Activated T-helper 17 cell treated with anti-CD3 and anti-CD28 coated beads, Interleukin-2, amount 50 U/mL, for 72 hours (primary cell): Measurements from ENCODE around the gene DNAH8. TPM values are rescaled to one million over a fixed set of nuclear protein-coding genes. Genes with fewer than 3 reads are reported as not detected.

Experiments used
- ATAC-seq: fragments of 150-1000 bp; cut with Tn5 transposase; replicated peaks from 2 replicates; pipeline ENCODE4 v1.10.0; 2021; ENCODE audit warnings: mild to moderate bottlenecking, moderate library complexity
- H3K27ac Mint-ChIP-seq: one replicate; pipeline ENCODE4 v1.8.0; 2022; ENCODE audit warnings: mixed read lengths
- H3K27me3 Mint-ChIP-seq: one replicate; pipeline ENCODE4 v1.8.0; 2022; ENCODE audit warnings: mixed read lengths
- H3K36me3 Mint-ChIP-seq: one replicate; pipeline ENCODE4 v1.8.0; 2022; ENCODE audit warnings: low read depth, mild to moderate bottlenecking, mixed read lengths
- H3K4me1 Mint-ChIP-seq: one replicate; pipeline ENCODE4 v1.8.0; 2022; ENCODE audit warnings: mixed read lengths
- H3K4me3 Mint-ChIP-seq: one replicate; pipeline ENCODE4 v1.8.0; 2022; ENCODE audit warnings: mild to moderate bottlenecking, mixed read lengths
- H3K9me3 Mint-ChIP-seq: one replicate; pipeline ENCODE4 v1.8.0; 2022; ENCODE audit warnings: mixed read lengths
- total RNA-seq, 2 donors: library from RNA; stranded (reverse); gene quantifications; one replicate each; pipeline ENCODE4 v1.2.3, GENCODE V29; 2022

Gene DNAH8
- total RNA-seq, 2 donors from 2014 or later, result 0.03 to 0.09 TPM

DNA sequence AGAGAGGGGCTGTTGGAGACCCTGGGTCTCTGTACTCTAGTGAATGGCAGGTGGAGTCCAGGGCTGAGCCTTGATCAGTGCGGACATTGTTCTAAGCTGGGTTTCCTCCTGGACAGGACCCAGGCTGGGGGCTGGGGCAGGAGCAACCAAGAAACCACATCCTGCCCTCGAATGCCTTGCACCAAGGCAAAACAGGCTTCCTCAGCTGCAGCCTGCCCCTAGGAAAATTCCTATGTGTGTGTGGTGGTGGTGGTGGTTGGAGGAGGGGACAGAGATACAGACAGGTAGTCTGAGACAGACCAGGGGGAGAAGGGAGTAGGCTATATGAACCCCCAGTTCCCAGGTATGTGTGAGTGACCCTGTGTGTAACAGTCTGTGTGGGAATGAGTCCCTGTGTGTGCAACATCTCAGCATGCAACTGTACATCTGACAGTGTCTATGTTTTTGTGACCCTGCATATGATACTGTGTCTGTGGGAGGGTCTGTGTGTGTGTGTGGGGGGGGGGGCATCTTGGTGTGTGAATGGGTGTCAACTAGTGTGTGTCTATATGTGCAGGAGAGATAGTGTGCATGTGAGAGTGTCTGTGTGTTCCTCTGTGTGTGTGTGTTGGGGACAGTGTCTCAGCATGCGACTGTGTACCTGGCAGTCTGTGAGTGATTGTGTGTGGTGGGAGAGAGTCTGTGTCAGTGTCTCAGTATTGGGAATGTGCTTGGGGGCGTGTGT lies 336.4 kb downstream of the DNAH8 start:
- H3K27me3 Mint-ChIP-seq, result peaks cover 46% of the 10 kb centered on the region
- no peak for ATAC-seq
- H3K4me1 Mint-ChIP-seq, result peaks cover 6% of the 10 kb centered on the region
- no peak overlapping the region for H3K4me3 Mint-ChIP-seq
- H3K27ac Mint-ChIP-seq, result no peak overlapping the region
- no peaks in the 10 kb centered on the region for H3K9me3 Mint-ChIP-seq
- H3K36me3 Mint-ChIP-seq, result no peaks in the 10 kb centered on the region

DNA sequence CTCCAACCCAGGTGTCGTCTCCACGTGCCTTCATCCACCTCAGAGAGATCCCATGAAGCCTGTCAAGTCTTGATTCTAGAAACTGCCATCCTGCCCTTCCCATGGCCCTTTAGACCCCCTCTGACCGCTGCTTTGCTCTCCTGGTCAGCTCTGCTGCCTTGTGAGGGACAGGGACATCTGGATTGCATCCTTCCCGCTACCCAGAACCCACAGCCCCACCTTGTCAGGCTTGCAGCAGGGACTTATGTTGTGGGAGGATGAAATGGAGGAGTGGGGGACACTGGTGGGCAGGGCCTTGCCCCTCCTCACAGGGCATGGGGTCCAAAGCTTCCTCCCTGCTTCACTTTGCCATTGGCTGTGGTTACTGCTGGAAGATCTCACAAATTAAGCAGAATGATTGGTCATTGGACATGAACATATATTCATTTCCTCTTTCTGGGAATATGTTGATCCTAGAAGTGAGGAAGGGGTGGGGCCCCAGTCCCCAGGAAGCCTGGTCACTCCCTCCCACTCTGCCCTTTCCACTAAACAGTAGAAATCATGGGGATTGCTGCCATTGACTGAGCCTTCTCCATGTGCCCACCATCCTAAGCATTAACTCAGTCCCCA lies 338.0 kb downstream of the DNAH8 start:
- Mint-ChIP-seq H3K4me3 (no peak overlapping the region), H3K9me3 (no peaks in the 10 kb centered on the region), H3K27ac (no peak overlapping the region), H3K4me1 (peaks cover 6% of the 10 kb centered on the region), H3K27me3 (peaks cover 40% of the 10 kb centered on the region), H3K36me3 (no peaks in the 10 kb centered on the region)
- no peak for ATAC-seq

GRCh38 chr6:39053854-39054576 lies 338.9 kb downstream of the DNAH8 start:
- no peaks in the 10 kb centered on the region for H3K36me3 Mint-ChIP-seq
- H3K4me3 Mint-ChIP-seq, result no peak overlapping the region
- H3K27ac Mint-ChIP-seq, result no peak overlapping the region
- ATAC-seq, result no peak
- H3K27me3 Mint-ChIP-seq, result peaks cover 46% of the 10 kb centered on the region
- peaks cover 6% of the 10 kb centered on the region for H3K4me1 Mint-ChIP-seq
- no peaks in the 10 kb centered on the region for H3K9me3 Mint-ChIP-seq

GRCh38 chr6:39054577-39055142 lies 339.5 kb downstream of the DNAH8 start:
- no peak overlapping the region for H3K4me3 Mint-ChIP-seq
- no peak for ATAC-seq
- peaks cover 43% of the 10 kb centered on the region for H3K27me3 Mint-ChIP-seq
- H3K36me3 Mint-ChIP-seq, result no peaks in the 10 kb centered on the region
- H3K4me1 Mint-ChIP-seq, result peaks cover 6% of the 10 kb centered on the region
- no peaks in the 10 kb centered on the region for H3K9me3 Mint-ChIP-seq
- no peak overlapping the region for H3K27ac Mint-ChIP-seq

DNA sequence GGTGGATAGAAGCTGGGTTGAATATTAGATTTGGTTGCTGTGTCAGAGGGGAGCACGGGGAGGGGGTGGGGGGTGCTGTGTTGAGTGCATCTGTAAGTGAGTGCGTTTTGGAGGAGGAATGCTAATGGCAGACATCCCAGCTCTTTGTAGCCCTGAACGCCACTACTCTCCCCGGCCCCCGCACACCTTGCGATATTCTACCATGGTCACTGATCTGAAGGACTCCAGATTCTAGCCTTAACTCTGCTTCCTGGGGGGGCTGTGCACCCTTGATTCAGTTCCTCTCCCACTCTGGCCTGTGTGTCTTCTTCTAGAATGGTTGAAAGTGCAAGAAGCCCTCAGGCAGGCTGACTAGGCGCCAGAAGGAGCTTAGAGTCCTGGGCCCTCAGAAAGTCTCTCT lies 340.6 kb downstream of the DNAH8 start:
- Mint-ChIP-seq H3K4me3 (no peak overlapping the region), H3K36me3 (no peaks in the 10 kb centered on the region), H3K9me3 (no peaks in the 10 kb centered on the region), H3K4me1 (peaks cover 6% of the 10 kb centered on the region), H3K27me3 (peaks cover 43% of the 10 kb centered on the region), H3K27ac (no peak overlapping the region)
- no peak for ATAC-seq

GRCh38 chr6:39056191-39056590 lies 341.1 kb downstream of the DNAH8 start:
- no peak overlapping the region for H3K4me3 Mint-ChIP-seq
- H3K36me3 Mint-ChIP-seq, result no peaks in the 10 kb centered on the region
- no peaks in the 10 kb centered on the region for H3K9me3 Mint-ChIP-seq
- H3K27me3 Mint-ChIP-seq, result peaks cover 47% of the 10 kb centered on the region
- ATAC-seq, result no peak
- H3K27ac Mint-ChIP-seq, result no peak overlapping the region
- H3K4me1 Mint-ChIP-seq, result peaks cover 6% of the 10 kb centered on the region

GRCh38 chr6:39056681-39057080 lies 341.6 kb downstream of the DNAH8 start:
- peaks cover 47% of the 10 kb centered on the region for H3K27me3 Mint-ChIP-seq
- no peak overlapping the region for H3K27ac Mint-ChIP-seq
- H3K4me3 Mint-ChIP-seq, result no peak overlapping the region
- H3K9me3 Mint-ChIP-seq, result no peaks in the 10 kb centered on the region
- no peaks in the 10 kb centered on the region for H3K36me3 Mint-ChIP-seq
- ATAC-seq, result no peak
- H3K4me1 Mint-ChIP-seq, result peaks cover 4% of the 10 kb centered on the region

DNA sequence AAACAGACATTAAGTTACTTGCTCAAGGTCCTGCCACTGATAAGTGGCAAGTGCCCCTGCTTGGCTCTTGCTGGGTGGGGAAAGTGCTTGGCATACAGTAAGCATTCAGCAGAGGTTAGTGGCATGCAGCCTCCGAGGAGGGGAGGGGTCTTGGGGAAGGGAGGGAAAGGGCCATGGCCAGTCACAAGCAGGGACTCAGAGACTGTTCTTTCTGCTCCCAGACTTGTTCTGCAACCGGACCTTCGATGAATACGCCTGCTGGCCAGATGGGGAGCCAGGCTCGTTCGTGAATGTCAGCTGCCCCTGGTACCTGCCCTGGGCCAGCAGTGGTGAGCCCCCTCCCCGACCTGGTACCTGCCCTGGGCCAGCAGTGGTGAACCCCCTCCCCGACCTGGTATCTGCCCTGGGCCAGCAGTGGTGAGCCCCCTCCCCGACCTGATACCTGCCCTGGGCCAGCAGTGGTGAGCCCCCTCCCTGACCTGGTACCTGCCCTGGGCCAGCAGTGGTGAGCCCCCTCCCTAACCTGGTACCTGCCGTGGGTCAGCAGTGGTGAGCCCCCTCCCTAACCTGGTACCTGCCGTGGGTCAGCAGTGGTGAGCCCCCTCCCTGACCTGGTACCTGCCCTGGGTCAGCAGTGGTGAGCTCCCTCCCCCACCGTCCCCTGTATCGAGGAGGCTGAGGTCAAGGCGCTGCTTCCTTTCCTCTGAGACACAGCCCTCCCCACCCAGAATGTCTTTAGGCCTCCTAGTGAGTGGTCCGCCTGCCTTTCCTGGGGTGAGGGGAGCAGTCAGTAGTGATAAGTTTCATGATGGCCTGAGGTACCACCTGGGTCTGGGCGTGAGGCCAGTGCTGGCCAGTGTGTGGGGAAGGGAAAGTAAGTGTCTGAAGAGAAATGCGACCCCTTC lies 342.4 kb downstream of the DNAH8 start:
- no peaks in the 10 kb centered on the region for H3K9me3 Mint-ChIP-seq
- no peaks in the 10 kb centered on the region for H3K4me1 Mint-ChIP-seq
- no peak overlapping the region for H3K27ac Mint-ChIP-seq
- no peak overlapping the region for H3K4me3 Mint-ChIP-seq
- H3K27me3 Mint-ChIP-seq, result peaks cover 46% of the 10 kb centered on the region
- no peaks in the 10 kb centered on the region for H3K36me3 Mint-ChIP-seq
- no peak for ATAC-seq

DNA sequence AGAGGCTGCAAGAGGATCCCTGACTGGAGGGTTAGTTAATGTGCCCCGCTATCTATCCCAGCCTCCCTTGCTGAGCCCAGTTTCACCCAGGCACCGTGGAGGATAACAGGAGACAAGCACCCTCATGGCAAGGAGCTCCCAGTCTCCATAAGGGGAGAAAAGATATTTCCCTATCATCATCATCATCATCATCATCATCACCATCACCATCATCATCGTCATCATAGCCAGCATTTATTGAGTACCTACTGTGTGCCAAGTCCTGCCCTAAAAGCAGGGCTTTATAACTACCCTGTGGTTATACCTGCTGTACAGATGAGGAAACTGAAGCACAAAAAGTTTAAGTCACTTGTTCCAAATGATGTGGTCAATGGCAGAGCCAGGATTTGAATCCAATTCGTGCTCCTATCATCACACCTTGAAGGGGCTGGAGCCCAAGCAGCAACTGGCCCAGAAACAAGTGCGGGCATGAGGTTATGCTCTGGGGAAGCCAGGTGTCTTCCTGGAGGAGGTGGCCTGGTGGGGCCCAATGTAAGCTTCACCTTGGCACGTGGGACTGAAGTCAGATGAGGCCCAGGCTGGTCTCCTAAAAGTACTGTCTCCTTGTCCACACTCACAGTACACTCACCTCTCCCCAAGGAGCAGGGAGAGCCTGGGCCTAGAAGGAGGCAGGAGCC lies 343.5 kb downstream of the DNAH8 start:
- Mint-ChIP-seq H3K4me1 (no peaks in the 10 kb centered on the region), H3K4me3 (no peak overlapping the region), H3K9me3 (no peaks in the 10 kb centered on the region), H3K27me3 (peaks cover 46% of the 10 kb centered on the region), H3K36me3 (no peaks in the 10 kb centered on the region), H3K27ac (no peak overlapping the region)
- ATAC-seq, result no peak

DNA sequence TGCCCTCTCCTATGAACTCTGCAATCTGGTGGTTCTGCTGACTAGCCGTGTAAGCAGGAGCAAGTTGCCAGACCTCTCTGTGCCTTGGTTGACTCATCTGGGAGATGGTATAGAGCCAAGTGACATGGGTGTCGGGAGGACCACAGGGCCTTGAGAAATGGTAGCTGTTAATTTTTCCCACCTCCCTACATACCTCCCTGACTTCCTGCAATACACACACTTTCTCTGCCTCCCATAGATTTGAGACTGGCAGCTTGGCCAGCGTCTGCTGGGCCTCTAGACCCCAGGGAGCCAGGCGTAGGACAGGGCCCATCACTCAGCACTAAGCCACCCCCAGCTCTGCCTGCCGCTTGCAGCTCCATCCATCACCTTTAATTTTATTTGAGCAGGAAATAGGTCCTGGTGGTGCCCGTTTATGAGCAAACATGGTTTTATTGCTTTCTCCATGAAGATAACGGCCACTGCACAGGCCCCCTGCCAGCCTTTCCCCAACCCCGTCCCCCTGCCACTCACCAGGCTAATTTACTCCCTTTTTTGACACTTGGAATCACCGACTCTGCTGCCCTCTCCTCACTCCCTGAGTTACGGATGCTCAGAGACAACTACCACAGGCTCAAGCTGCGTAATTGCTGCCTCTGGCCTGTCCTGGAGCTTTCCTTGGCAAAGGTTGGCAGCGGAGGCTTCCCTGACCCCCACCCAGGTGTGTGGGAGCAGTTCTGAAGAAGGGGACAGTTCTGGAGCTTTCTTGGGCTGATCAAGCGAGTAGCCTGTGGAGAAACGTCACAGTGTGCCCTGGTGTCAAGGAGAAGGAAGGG lies 344.6 kb downstream of the DNAH8 start:
- H3K4me3 Mint-ChIP-seq, result no peak overlapping the region
- no peaks in the 10 kb centered on the region for H3K9me3 Mint-ChIP-seq
- H3K27ac Mint-ChIP-seq, result no peak overlapping the region
- H3K36me3 Mint-ChIP-seq, result no peaks in the 10 kb centered on the region
- H3K4me1 Mint-ChIP-seq, result no peaks in the 10 kb centered on the region
- no peak for ATAC-seq
- H3K27me3 Mint-ChIP-seq, result peaks cover 46% of the 10 kb centered on the region

DNA sequence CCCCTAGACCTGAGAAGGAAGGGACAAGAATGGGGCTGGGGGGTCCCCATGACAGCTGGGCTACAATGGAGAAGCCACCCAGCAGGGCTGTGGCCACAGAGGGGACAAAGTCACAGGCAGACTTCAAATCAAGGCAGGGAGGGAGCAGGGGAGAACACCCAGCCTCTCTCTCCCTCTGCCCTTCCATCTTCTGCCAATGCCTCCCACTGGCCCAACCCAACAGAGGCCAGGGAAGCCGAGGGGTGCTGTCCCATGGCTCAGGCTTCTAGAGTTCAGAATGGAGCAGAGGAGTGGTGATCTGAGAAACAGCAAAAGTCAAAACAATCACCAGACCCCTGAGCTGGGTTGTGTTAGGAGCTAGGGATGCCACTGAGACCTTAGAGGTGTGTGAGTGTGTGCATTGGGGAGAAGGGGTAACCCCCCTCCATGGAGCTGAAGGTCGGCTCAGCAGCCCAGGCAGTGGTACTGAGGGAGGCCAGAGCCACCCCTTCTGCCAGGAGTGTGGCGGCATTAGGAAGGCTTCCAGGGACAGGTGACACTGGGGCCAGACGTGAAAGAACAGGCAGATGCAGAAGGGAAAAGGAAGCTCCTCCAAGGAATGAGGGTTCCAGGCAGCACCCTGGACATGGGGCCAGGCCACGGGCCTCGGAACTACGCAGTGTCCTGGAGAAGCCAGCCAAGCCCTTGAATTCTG lies 345.5 kb downstream of the DNAH8 start:
- ATAC-seq, result no peak
- no peak overlapping the region for H3K4me3 Mint-ChIP-seq
- no peaks in the 10 kb centered on the region for H3K36me3 Mint-ChIP-seq
- no peaks in the 10 kb centered on the region for H3K4me1 Mint-ChIP-seq
- H3K9me3 Mint-ChIP-seq, result no peaks in the 10 kb centered on the region
- H3K27ac Mint-ChIP-seq, result no peak overlapping the region
- peaks cover 48% of the 10 kb centered on the region for H3K27me3 Mint-ChIP-seq

DNA sequence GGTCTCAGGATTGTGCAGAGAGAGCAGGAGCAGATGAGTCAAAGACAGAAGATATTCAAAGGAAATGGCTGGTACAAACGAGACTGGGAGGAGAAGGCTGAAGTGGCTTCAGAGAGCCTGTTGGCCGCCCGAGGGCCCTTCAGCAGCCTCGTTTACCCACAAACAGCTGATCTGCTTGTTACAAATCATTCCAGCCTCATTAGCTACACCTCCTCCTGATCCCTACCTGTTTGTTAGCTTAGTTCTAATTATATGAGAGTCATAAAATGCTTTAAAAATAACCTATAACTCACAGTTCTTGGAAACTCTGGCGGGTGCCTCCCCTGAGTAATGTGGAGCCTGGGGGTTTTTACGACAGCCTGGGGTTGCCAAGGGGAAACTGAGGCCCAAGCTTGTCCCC lies 346.1 kb downstream of the DNAH8 start:
- H3K36me3 Mint-ChIP-seq, result no peaks in the 10 kb centered on the region
- no peak overlapping the region for H3K4me3 Mint-ChIP-seq
- H3K27me3 Mint-ChIP-seq, result peaks cover 44% of the 10 kb centered on the region
- H3K4me1 Mint-ChIP-seq, result no peaks in the 10 kb centered on the region
- no peak overlapping the region for H3K27ac Mint-ChIP-seq
- ATAC-seq, result no peak
- H3K9me3 Mint-ChIP-seq, result no peaks in the 10 kb centered on the region
